ENCODE results near the gene KAT2A.

KAT2A gene

DNA sequence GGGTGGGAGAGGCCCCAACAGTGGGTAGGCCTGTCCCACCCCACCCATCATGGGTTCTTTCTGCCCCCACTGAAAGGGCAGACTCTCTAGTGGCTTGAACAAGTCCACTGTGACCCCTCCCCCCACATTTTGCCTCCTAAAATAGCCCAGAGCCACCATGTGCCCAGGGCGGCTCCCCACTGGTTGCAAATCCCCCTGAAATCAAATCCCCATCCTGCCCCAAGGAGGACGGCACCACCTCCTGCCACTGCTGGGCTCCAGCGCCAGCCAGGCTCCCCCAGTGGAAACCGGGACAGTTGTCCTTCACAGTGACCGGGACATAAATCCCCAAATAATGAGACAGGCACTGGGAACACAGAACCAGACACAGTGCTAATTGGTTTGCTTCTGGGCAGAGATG, 43.4 kb downstream of the KAT2A start:
- TF ChIP-seq CTCF (IDR thresholded peaks at IDR 0.05; ENCODE audit: insufficient read depth, low read length, poor library complexity, severe bottlenecking) (no peak), EZH2phosphoT487 (conservative IDR thresholded peaks at IDR 0.05; ENCODE audit: low read length) (no peak)
- Histone ChIP-seq H2AFZ (ENCODE audit: low read depth, low read length, severe bottlenecking) (no peak overlapping the region), H4K20me1 (ENCODE audit: low read depth, low read length) (no peaks in the 10 kb centered on the region), H3K27me3 (ENCODE audit: low read length) (no peaks in the 10 kb centered on the region), H3F3A (ENCODE audit: insufficient read depth) (no peaks in the 10 kb centered on the region), H3K9me3 (ENCODE audit: insufficient read depth, low read length) (no peaks in the 10 kb centered on the region), H3K4me2 (ENCODE audit: low read depth, low read length, poor library complexity, severe bottlenecking) (no peak overlapping the region), H3K36me3 (ENCODE audit: low read length) (no peaks in the 10 kb centered on the region), H3K27ac (ENCODE audit: low read depth, low read length) (no peak overlapping the region), H3K9ac (ENCODE audit: low read length) (no peak overlapping the region), H3K79me2 (ENCODE audit: insufficient read depth, low read length) (no peaks in the 10 kb centered on the region), H3K4me3 (ENCODE audit: insufficient read depth, low read length, poor library complexity, severe bottlenecking) (no peak overlapping the region), H3K9me2 (replicated peaks; ENCODE audit: insufficient read depth, low read length) (no peaks in the 10 kb centered on the region)

GRCh38 chr17:42076797-42077559, 44.2 kb downstream of the KAT2A start:
- Histone ChIP-seq H3K36me3 (ENCODE audit: low read length) (no peaks in the 10 kb centered on the region), H3K27ac (ENCODE audit: low read depth, low read length) (no peak overlapping the region), H3K9me2 (replicated peaks; ENCODE audit: insufficient read depth, low read length) (no peaks in the 10 kb centered on the region), H3F3A (ENCODE audit: insufficient read depth) (no peaks in the 10 kb centered on the region), H3K4me3 (ENCODE audit: insufficient read depth, low read length, poor library complexity, severe bottlenecking) (no peak overlapping the region), H3K9me3 (ENCODE audit: insufficient read depth, low read length) (no peaks in the 10 kb centered on the region), H3K9ac (ENCODE audit: low read length) (no peak overlapping the region), H2AFZ (ENCODE audit: low read depth, low read length, severe bottlenecking) (no peak overlapping the region), H4K20me1 (ENCODE audit: low read depth, low read length) (no peaks in the 10 kb centered on the region), H3K27me3 (ENCODE audit: low read length) (no peaks in the 10 kb centered on the region), H3K4me2 (ENCODE audit: low read depth, low read length, poor library complexity, severe bottlenecking) (no peak overlapping the region), H3K79me2 (ENCODE audit: insufficient read depth, low read length) (no peaks in the 10 kb centered on the region)
- TF ChIP-seq CTCF (IDR thresholded peaks at IDR 0.05; ENCODE audit: insufficient read depth, low read length, poor library complexity, severe bottlenecking) (no peak), EZH2phosphoT487 (conservative IDR thresholded peaks at IDR 0.05; ENCODE audit: low read length) (no peak)

GRCh38 chr17:42075789-42076188, 45.4 kb downstream of the KAT2A start:
- Histone ChIP-seq H3K27me3 (ENCODE audit: low read length) (no peaks in the 10 kb centered on the region), H3K4me3 (ENCODE audit: insufficient read depth, low read length, poor library complexity, severe bottlenecking) (no peak overlapping the region), H3K4me2 (ENCODE audit: low read depth, low read length, poor library complexity, severe bottlenecking) (no peak overlapping the region), H4K20me1 (ENCODE audit: low read depth, low read length) (no peaks in the 10 kb centered on the region), H3K9ac (ENCODE audit: low read length) (no peak overlapping the region), H3F3A (ENCODE audit: insufficient read depth) (no peaks in the 10 kb centered on the region), H2AFZ (ENCODE audit: low read depth, low read length, severe bottlenecking) (no peak overlapping the region), H3K36me3 (ENCODE audit: low read length) (no peaks in the 10 kb centered on the region), H3K27ac (ENCODE audit: low read depth, low read length) (no peak overlapping the region), H3K9me3 (ENCODE audit: insufficient read depth, low read length) (no peaks in the 10 kb centered on the region), H3K9me2 (replicated peaks; ENCODE audit: insufficient read depth, low read length) (no peaks in the 10 kb centered on the region), H3K79me2 (ENCODE audit: insufficient read depth, low read length) (no peaks in the 10 kb centered on the region)
- TF ChIP-seq CTCF (IDR thresholded peaks at IDR 0.05; ENCODE audit: insufficient read depth, low read length, poor library complexity, severe bottlenecking): no peak
- TF ChIP-seq EZH2phosphoT487 (conservative IDR thresholded peaks at IDR 0.05; ENCODE audit: low read length): no peak
